GM12878 (cell line): Measurements from ENCODE around the gene KCNC1. TPM values are rescaled to one million over a fixed set of nuclear protein-coding genes. Genes with fewer than 3 reads are reported as not detected.

Experiments used
- ATAC-seq: fragments of 200-7000 bp; cut with Tn5 transposase; 3 replicates; pipeline ENCODE4 v1.9.1; 2020; ENCODE audit warnings: mild to moderate bottlenecking, moderate library complexity
- BruUV-seq: library from RNA; stranded (reverse); fragments of 400-500 nt; replicated peaks from 2 replicates; lab custom pipeline; 2021; lab: Mats Ljungman, UMichigan
- CTCF ChIA-PET: fragments of 300-600 bp; sonication (Branson Sonifier 250); formaldehyde crosslinking; extraction: SDS; loops from one replicate; lab custom pipeline; 2021; ENCODE audit warnings: inconsistent platforms; lab: Yijun Ruan, JAX
- POLR2A ChIA-PET: fragments of 350-600 bp; formaldehyde crosslinking; extraction: SDS; loops from one replicate; lab custom pipeline; 2021; ENCODE audit warnings: inconsistent platforms; lab: Charles Lee
- RAD21 ChIA-PET: fragments of 300-600 bp; sonication (Branson Sonifier 250); formaldehyde crosslinking; loops from one replicate; lab custom pipeline; 2023; ENCODE audit warnings: antibody characterized with exemption; ENCODE audit not compliant: unreplicated experiment; lab: Charles Lee
- SMC1A ChIA-PET: fragments of 300-600 bp; sonication (Branson Sonifier 250); formaldehyde crosslinking; loops from one replicate; lab custom pipeline; 2023; ENCODE audit not compliant: unreplicated experiment, uncharacterized antibody; lab: Charles Lee
- DNase-seq: peaks from one replicate; pipeline ENCODE4 v3.0.0-alpha.2; 2011; ENCODE audit warnings: low read depth, low spot score
- FAIRE-seq: peaks from 3 replicates; lab custom pipeline; 2011; peaks lifted over from hg19 to GRCh38; lab: Jason Lieb, UNC
- H2AFZ ChIP-seq: 2 replicates; pipeline ENCODE4 v1.6.0; 2011; ENCODE audit warnings: low read depth, low read length, control low read depth; ENCODE audit not compliant: control insufficient read depth
- H3K27ac ChIP-seq: 2 replicates; pipeline ENCODE4 v1.5.1; 2011; ENCODE audit warnings: control low read depth; ENCODE audit not compliant: control insufficient read depth, insufficient read depth
- H3K27me3 ChIP-seq, 2 experiments: replicated peaks in 1 of 2; 2 replicates each; pipeline versions ENCODE4 v1.6.0 to v1.6.1; 2011; ENCODE audit warnings: low read length in 1 of 2; ENCODE audit not compliant: control insufficient read depth in 2 of 2, insufficient read depth in 2 of 2
- H3K36me3 ChIP-seq, 2 experiments: 2 replicates each; pipeline ENCODE4 v1.5.1; 2011; ENCODE audit warnings: low read length in 1 of 2; ENCODE audit not compliant: control insufficient read depth in 2 of 2, insufficient read depth in 2 of 2
- H3K4me1 ChIP-seq: 2 replicates; pipeline ENCODE4 v1.6.1; 2011; ENCODE audit warnings: mild to moderate bottlenecking, low read length, moderate library complexity, mixed read lengths; ENCODE audit not compliant: control insufficient read depth, insufficient read depth
- H3K4me2 ChIP-seq: 2 replicates; pipeline ENCODE4 v1.6.0; 2011; ENCODE audit warnings: control low read depth; ENCODE audit not compliant: control insufficient read depth, insufficient read depth
- H3K4me3 ChIP-seq: fragments of 200-600 bp; sonication (generic); 2 replicates; pipeline ENCODE4 v1.5.1; 2016
- H3K79me2 ChIP-seq: 2 replicates; pipeline ENCODE4 v1.6.0; 2011; ENCODE audit warnings: low read length; ENCODE audit not compliant: control insufficient read depth, insufficient read depth
- H3K9ac ChIP-seq: 2 replicates; pipeline ENCODE4 v1.8.0; 2011; ENCODE audit warnings: low read length, control low read depth, mixed read lengths; ENCODE audit not compliant: control insufficient read depth, insufficient read depth
- H3K9me3 ChIP-seq: replicated peaks from 3 replicates; pipeline ENCODE4 v1.5.1; 2011; ENCODE audit warnings: mild to moderate bottlenecking, low read length; ENCODE audit not compliant: control insufficient read depth, insufficient read depth
- H4K20me1 ChIP-seq: 2 replicates; pipeline ENCODE4 v1.6.0; 2011; ENCODE audit not compliant: control insufficient read depth, insufficient read depth
- BRCA1 ChIP-seq: IDR thresholded peaks from 2 replicates; pipeline ENCODE4 v1.6.1; 2011; ENCODE audit warnings: low read depth, low read length, improper control_type of control experiment
- RCOR1 ChIP-seq: conservative IDR thresholded peaks from 2 replicates; pipeline ENCODE4 v1.6.1; 2012; ENCODE audit warnings: low read depth, low read length, improper control_type of control experiment
- SMAD1 ChIP-seq: fragments of 450-650 bp; IDR thresholded peaks from 2 replicates; pipeline ENCODE4 v1.6.1; 2018; ENCODE audit warnings: mild to moderate bottlenecking, low read depth; ENCODE audit not compliant: partially characterized antibody
- WRNIP1 ChIP-seq: IDR thresholded peaks from 2 replicates; pipeline ENCODE4 v1.6.1; 2011; ENCODE audit warnings: low read depth, low read length, improper control_type of control experiment, borderline replicate concordance
- WGBS: methylation state at CpG from one replicate; pipeline ENCODE4 v1.1.6; 2016; ENCODE audit warnings: low lambda C conversion rate; ENCODE audit not compliant: insufficient replicate concordance, insufficient coverage; ENCODE audit errors: missing lambda C conversion rate; 5-methylcytosine and 5-hydroxymethylcytosine counted together
- in situ Hi-C: fragments of 300-500 bp; cut with MboI; formaldehyde crosslinking; loops from 9 replicates; pipeline ENCODE4 v1.14.3; 2018; ENCODE audit warnings: mixed read lengths
- intact Hi-C: fragments of 100-400 bp; cut with micrococcal nuclease; formaldehyde crosslinking; loops from one replicate; pipeline ENCODE4 v1.14.2; 2022; ENCODE audit not compliant: unreplicated experiment
- polyA plus RNA-seq, 11 experiments: library from polyadenylated mRNA; depleted of rRNA in 4 of 11; unstranded in 6 of 11; stranded (reverse) in 5 of 11; fragments of >200 nt; fragmentation: Nextera tagmentation in 4 of 11; fragmentation: Illumina TruSeq in 1 of 11; extraction: Ambion mirVana in 4 of 11; extraction: Trizol in 1 of 11; gene quantifications; 1 replicate in 1 of 11; 2 replicates in 10 of 11; pipeline versions ENCODE4 v1.2.1 to v1.2.3, GENCODE V29; 2011 to 2016; ENCODE audit warnings: inconsistent platforms in 2 of 11, missing spikeins in 2 of 11, low read depth in 1 of 11
- total RNA-seq, 4 experiments: library from RNA; depleted of rRNA in 3 of 4; stranded (reverse); fragments of >200 nt in 3 of 4; fragmentation: Illumina TruSeq in 1 of 4; extraction: Trizol in 1 of 4; gene quantifications; 2 replicates each; pipeline versions ENCODE4 v1.2.1 to v1.2.3, GENCODE V29; 2013 to 2021
- TF ChIP-seq, protein P1 (sequence below): IDR thresholded peaks from 2 replicates; pipeline ENCODE4 v1.6.1; 2011; ENCODE audit warnings: borderline replicate concordance, low read depth, mild to moderate bottlenecking, moderate library complexity, low read length; ENCODE audit not compliant: insufficient read depth, poor library complexity, severe bottlenecking
- TF ChIP-seq, protein P2 (sequence below): fragments of 450-650 bp; IDR thresholded peaks from 2 replicates; pipeline ENCODE4 v1.6.1; 2016; ENCODE audit warnings: mild to moderate bottlenecking
- TF ChIP-seq, protein P3 (sequence below): fragments of 450-650 bp; IDR thresholded peaks from 2 replicates; pipeline ENCODE4 v1.6.1; 2017; ENCODE audit warnings: mild to moderate bottlenecking, low read depth, inconsistent platforms; ENCODE audit not compliant: poor library complexity, severe bottlenecking

The KCNC1 gene
- total and polyA plus RNA-seq, 10 of the 15 experiments (the other 5 are each of a cell fraction or from before 2014, with no cell fraction given): 0.27 to 0.34 TPM; not detected in 8

DNA sequence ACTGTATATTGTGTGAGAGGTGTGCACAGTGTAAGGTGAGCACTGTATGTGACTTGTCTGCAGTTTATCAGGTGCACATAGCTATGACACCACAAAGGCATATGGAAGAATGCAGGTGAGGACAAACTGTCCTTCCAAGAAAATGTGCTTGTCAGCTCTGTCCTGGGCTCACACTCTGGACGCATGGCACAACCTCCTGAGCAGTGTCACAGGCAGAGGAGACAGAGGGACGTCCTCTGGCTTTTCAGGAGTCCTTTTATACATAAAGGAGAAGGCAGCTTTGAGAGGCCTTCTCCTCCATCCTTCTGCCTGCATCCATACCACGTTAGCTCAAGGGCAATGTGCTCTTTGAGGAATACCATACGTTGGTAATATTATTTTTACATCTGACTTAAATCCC is 22.7 kb upstream of the KCNC1 start:
- Histone ChIP-seq H2AFZ (no peak overlapping the region), H3K9me3 (no peaks in the 10 kb centered on the region), H4K20me1 (no peaks in the 10 kb centered on the region), H3K4me1 (no peaks in the 10 kb centered on the region), H3K27ac (no peak overlapping the region), H3K36me3 (no peaks in the 10 kb centered on the region), H3K4me2 (no peak overlapping the region), H3K79me2 (no peaks in the 10 kb centered on the region), H3K4me3 (no peak overlapping the region), H3K9ac (no peak overlapping the region), H3K27me3 (peaks cover 0 to 3% of the 10 kb centered on the region in 2 experiments; a peak in 2 of 4 replicates)
- DNase-seq (no peak), FAIRE-seq (no peak), ATAC-seq (no peak)
- in situ Hi-C loops: no loop called here
- WGBS: 3% methylated on average over 4 of the region's 4 CpGs
- ChIA-PET CTCF (interaction anchor here (1.0 kb wide), 1 partner anchor 18 kb away, joined by 3 read pairs; no protein-coding TSS in a partner anchor), RAD21 (no interaction called here), POLR2A (no interaction called here), SMC1A (interaction anchor here (1.6 kb wide), 1 partner anchor 12 kb away, joined by 4 read pairs; no protein-coding TSS in a partner anchor)
- TF ChIP-seq BRCA1 (no peak), RCOR1 (no peak), WRNIP1 (no peak), SMAD1 (no peak)
- TF ChIP-seq, protein P1, sequence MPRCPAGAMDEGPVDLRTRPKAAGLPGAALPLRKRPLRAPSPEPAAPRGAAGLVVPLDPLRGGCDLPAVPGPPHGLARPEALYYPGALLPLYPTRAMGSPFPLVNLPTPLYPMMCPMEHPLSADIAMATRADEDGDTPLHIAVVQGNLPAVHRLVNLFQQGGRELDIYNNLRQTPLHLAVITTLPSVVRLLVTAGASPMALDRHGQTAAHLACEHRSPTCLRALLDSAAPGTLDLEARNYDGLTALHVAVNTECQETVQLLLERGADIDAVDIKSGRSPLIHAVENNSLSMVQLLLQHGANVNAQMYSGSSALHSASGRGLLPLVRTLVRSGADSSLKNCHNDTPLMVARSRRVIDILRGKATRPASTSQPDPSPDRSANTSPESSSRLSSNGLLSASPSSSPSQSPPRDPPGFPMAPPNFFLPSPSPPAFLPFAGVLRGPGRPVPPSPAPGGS: no peak
- TF ChIP-seq, protein P2, sequence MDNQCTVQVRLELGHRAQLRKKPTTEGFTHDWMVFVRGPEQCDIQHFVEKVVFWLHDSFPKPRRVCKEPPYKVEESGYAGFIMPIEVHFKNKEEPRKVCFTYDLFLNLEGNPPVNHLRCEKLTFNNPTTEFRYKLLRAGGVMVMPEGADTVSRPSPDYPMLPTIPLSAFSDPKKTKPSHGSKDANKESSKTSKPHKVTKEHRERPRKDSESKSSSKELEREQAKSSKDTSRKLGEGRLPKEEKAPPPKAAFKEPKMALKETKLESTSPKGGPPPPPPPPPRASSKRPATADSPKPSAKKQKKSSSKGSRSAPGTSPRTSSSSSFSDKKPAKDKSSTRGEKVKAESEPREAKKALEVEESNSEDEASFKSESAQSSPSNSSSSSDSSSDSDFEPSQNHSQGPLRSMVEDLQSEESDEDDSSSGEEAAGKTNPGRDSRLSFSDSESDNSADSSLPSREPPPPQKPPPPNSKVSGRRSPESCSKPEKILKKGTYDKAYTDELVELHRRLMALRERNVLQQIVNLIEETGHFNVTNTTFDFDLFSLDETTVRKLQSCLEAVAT: no peak
- TF ChIP-seq, protein P3, sequence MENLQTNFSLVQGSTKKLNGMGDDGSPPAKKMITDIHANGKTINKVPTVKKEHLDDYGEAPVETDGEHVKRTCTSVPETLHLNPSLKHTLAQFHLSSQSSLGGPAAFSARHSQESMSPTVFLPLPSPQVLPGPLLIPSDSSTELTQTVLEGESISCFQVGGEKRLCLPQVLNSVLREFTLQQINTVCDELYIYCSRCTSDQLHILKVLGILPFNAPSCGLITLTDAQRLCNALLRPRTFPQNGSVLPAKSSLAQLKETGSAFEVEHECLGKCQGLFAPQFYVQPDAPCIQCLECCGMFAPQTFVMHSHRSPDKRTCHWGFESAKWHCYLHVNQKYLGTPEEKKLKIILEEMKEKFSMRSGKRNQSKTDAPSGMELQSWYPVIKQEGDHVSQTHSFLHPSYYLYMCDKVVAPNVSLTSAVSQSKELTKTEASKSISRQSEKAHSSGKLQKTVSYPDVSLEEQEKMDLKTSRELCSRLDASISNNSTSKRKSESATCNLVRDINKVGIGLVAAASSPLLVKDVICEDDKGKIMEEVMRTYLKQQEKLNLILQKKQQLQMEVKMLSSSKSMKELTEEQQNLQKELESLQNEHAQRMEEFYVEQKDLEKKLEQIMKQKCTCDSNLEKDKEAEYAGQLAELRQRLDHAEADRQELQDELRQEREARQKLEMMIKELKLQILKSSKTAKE: no peak
- intact Hi-C loops: no loop called here
- no TSS peak for BruUV-seq
